DMS153 (cell line): ENCODE results near the gene PCBP4.

ENCODE experiments used
- DNase-seq: peaks from one replicate; lab custom pipeline; 2025; lab: John Stamatoyannopoulos, UW

PCBP4 gene

GRCh38 chr3:51955175-51955892 lies 11.9 kb downstream of the PCBP4 start, which contains the start of gene GPR62:
Gene GPR62 (plus strand): TSS chr3:51955381. CDS start chr3:51955653, 272 bp downstream.
- DNase-seq: no peak

GRCh38 chr3:51954713-51955112 lies 12.5 kb downstream of the PCBP4 start:
- DNase-seq: no peak

- no peak for DNase-seq
Measured at GRCh38 chr3:51954105-51954504, 13.1 kb downstream of the PCBP4 start.

GRCh38 chr3:51953445-51953844 lies 13.8 kb downstream of the PCBP4 start:
- no peak for DNase-seq

GRCh38 chr3:51950899-51951298 lies 16.4 kb downstream of the PCBP4 start:
- DNase-seq: no peak

GRCh38 chr3:51949121-51949520 lies 18.1 kb downstream of the PCBP4 start:
- no peak for DNase-seq

- DNase-seq: no peak
Measured at GRCh38 chr3:51948016-51948580, 19.2 kb downstream of the PCBP4 start.

GRCh38 chr3:51947215-51947900 lies 19.9 kb downstream of the PCBP4 start:
- DNase-seq: no peak

GRCh38 chr3:51946796-51947195 lies 20.5 kb downstream of the PCBP4 start:
- no peak for DNase-seq

GRCh38 chr3:51945926-51946705 lies 21.1 kb downstream of the PCBP4 start:
- DNase-seq: no peak

- DNase-seq: no peak
Measured at GRCh38 chr3:51945031-51945840, 22.0 kb downstream of the PCBP4 start.

- no peak for DNase-seq
Measured at GRCh38 chr3:51944451-51945021, 22.7 kb downstream of the PCBP4 start.

GRCh38 chr3:51943451-51944391 lies 23.5 kb downstream of the PCBP4 start:
- no peak for DNase-seq

GRCh38 chr3:51942603-51943450 lies 24.4 kb downstream of the PCBP4 start:
- no peak for DNase-seq

GRCh38 chr3:51941798-51942602 lies 25.3 kb downstream of the PCBP4 start, which contains the start of the genes PARP3 and RRP9:
Gene PARP3 (plus strand): TSS chr3:51942363. CDS start chr3:51943356, 993 bp downstream.
Gene RRP9 (minus strand): TSS chr3:51941904. CDS start chr3:51941867, 37 bp downstream.
- peak; percentile 97 for DNase-seq

- DNase-seq: no peak
Measured at GRCh38 chr3:51941463-51941797, 25.8 kb downstream of the PCBP4 start.

GRCh38 chr3:51940648-51941462 lies 26.4 kb downstream of the PCBP4 start:
- no peak for DNase-seq
